Neuronal stem cell (in vitro differentiated cells): ENCODE results near the gene OGFOD2.

Experiments used
- DNase-seq: peaks from one replicate; pipeline ENCODE4 v3.0.0-alpha.2; 2013; ENCODE audit warnings: low spot score
- H2AFZ ChIP-seq: one replicate; pipeline ENCODE4 v1.6.1; 2013; ENCODE audit warnings: mild to moderate bottlenecking, low read length, inconsistent platforms
- H2AK5ac ChIP-seq: 2 replicates; pipeline ENCODE4 v1.6.1; 2013; ENCODE audit warnings: low read depth, mild to moderate bottlenecking, inconsistent platforms, low read length, moderate library complexity, mixed read lengths
- H2BK120ac ChIP-seq: 2 replicates; pipeline ENCODE4 v1.6.1; 2013; ENCODE audit warnings: low read depth, mild to moderate bottlenecking, inconsistent platforms, low read length, moderate library complexity, mixed read lengths
- H2BK12ac ChIP-seq: one replicate; pipeline ENCODE4 v1.6.1; 2013; ENCODE audit warnings: low read length, inconsistent platforms
- H2BK15ac ChIP-seq: 2 replicates; pipeline ENCODE4 v1.6.1; 2013; ENCODE audit warnings: mild to moderate bottlenecking, low read length, inconsistent platforms, mixed read lengths
- H2BK5ac ChIP-seq: one replicate; pipeline ENCODE4 v1.6.1; 2013; ENCODE audit warnings: inconsistent platforms, mild to moderate bottlenecking, low read length, moderate library complexity
- H3K14ac ChIP-seq: one replicate; pipeline ENCODE4 v1.6.1; 2013; ENCODE audit warnings: low read length, inconsistent platforms
- H3K18ac ChIP-seq: 2 replicates; pipeline ENCODE4 v1.6.1; 2013; ENCODE audit warnings: low read length, inconsistent platforms
- H3K23ac ChIP-seq: 2 replicates; pipeline ENCODE4 v1.6.1; 2013; ENCODE audit warnings: low read depth, mild to moderate bottlenecking, mixed read lengths, low read length, inconsistent platforms; ENCODE audit not compliant: poor library complexity
- H3K27ac ChIP-seq: replicated peaks from 3 replicates; pipeline ENCODE4 v1.5.1; 2013; ENCODE audit warnings: low read length, inconsistent platforms
- H3K27me3 ChIP-seq, 3 experiments: 2 replicates each; pipeline ENCODE4 v1.6.1; 2013; ENCODE audit warnings: low read length in 3 of 3, mild to moderate bottlenecking in 2 of 3, inconsistent platforms in 1 of 3, low read depth in 1 of 3, mixed read lengths in 1 of 3, moderate library complexity in 1 of 3; ENCODE audit not compliant: control insufficient read depth in 3 of 3, insufficient read depth in 3 of 3
- H3K36me3 ChIP-seq, 2 donors: replicated peaks in 1 of 2; 2 replicates each; pipeline ENCODE4 v1.6.1; 2013; ENCODE audit warnings: low read length in 2 of 2; ENCODE audit not compliant: control insufficient read depth in 2 of 2, insufficient read depth in 2 of 2
- H3K4ac ChIP-seq: 2 replicates; pipeline ENCODE4 v1.6.1; 2013; ENCODE audit warnings: inconsistent platforms, mild to moderate bottlenecking, low read length, moderate library complexity
- H3K4me1 ChIP-seq, 2 donors: 1 replicate in 1 of 2; 2 replicates in 1 of 2; pipeline ENCODE4 v1.6.1; 2013; ENCODE audit warnings: low read length in 2 of 2, low read depth in 1 of 2; ENCODE audit not compliant: control insufficient read depth in 2 of 2, insufficient read depth in 1 of 2
- H3K4me2 ChIP-seq: one replicate; pipeline ENCODE4 v1.6.1; 2013; ENCODE audit warnings: mild to moderate bottlenecking, low read length, inconsistent platforms; ENCODE audit not compliant: insufficient read depth, poor library complexity, severe bottlenecking
- H3K4me3 ChIP-seq, 2 donors: 2 replicates each; pipeline ENCODE4 v1.5.1; 2013; ENCODE audit warnings: low read length in 2 of 2, mild to moderate bottlenecking in 2 of 2, inconsistent platforms in 1 of 2, moderate library complexity in 1 of 2
- H3K79me1 ChIP-seq: one replicate; pipeline ENCODE4 v1.6.1; 2013; ENCODE audit warnings: low read depth, mild to moderate bottlenecking, inconsistent platforms, low read length, moderate library complexity
- H3K9ac ChIP-seq: one replicate; pipeline ENCODE4 v1.6.1; 2013; ENCODE audit warnings: mild to moderate bottlenecking, low read depth, low read length, inconsistent platforms; ENCODE audit not compliant: poor library complexity
- H3K9me3 ChIP-seq, 2 donors: replicated peaks in 1 of 2; 2 replicates each; pipeline versions ENCODE3 to v1.6.1; 2013; ENCODE audit warnings: low read length in 2 of 2, mild to moderate bottlenecking in 2 of 2, inconsistent platforms in 1 of 2, low read depth in 1 of 2, mixed read lengths in 1 of 2, moderate library complexity in 1 of 2; ENCODE audit not compliant: control insufficient read depth in 2 of 2, insufficient read depth in 1 of 2
- H4K8ac ChIP-seq: one replicate; pipeline ENCODE4 v1.6.1; 2013; ENCODE audit warnings: low read depth, mild to moderate bottlenecking, inconsistent platforms, low read length, moderate library complexity
- H4K91ac ChIP-seq: one replicate; pipeline ENCODE4 v1.6.1; 2013; ENCODE audit warnings: low read length, low read depth, mild to moderate bottlenecking, inconsistent platforms; ENCODE audit not compliant: poor library complexity
- WGBS, 2 donors: extraction: QIAGEN DNeasy Blood & Tissue Kit; methylation state at CpG; one replicate each; pipeline ENCODE4 v1.1.7; 2013; ENCODE audit warnings: missing lambda C conversion rate in 2 of 2, mixed read lengths in 1 of 2; ENCODE audit not compliant: insufficient read length in 2 of 2, insufficient replicate concordance in 1 of 2; ENCODE audit errors: extremely low coverage in 2 of 2; 5-methylcytosine and 5-hydroxymethylcytosine counted together

Gene OGFOD2

DNA sequence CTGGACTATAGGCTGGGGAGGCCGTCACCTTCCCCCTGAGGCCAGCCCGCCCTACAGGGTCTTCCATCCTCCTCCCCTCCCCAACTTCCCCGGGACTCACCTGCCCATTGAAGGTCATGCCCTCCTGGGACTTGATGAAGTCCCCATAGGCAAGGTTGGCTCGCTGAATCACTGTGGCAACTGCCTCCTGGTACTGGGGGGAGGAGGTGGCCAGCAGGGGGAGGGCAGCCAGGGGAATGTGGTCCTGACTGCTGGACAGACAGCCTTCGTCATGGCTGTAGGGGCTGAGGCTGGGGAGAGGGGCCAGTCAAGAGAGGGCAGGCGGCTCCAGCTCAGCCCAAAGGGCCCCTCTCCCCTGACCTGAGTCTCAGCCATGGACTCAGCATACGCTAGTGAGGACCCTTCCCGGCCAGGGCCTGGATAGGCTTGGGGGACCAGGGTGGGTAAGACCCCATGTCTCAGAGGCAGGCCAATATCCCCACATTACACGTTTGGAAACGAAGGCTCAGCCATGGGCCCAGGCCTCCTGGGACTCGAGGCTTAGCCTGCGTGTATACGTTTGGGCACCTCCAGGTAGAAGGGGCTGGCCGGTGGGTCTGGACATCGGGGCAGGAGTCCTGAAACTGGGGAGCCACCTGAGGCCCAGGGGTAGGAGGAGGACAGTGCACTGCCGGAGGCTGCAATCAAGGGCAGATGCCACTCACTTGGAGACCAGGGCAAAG lies 21.7 kb downstream of the OGFOD2 start:
- H3K9me3 ChIP-seq = no peaks in the 10 kb centered on the region
- H3K9ac ChIP-seq = peak overlapping the region; percentile 4
- H2BK120ac ChIP-seq = no peak overlapping the region
- DNase-seq = no peak
- peaks cover 0 to 6% of the 10 kb centered on the region in 2 donors for H3K36me3 ChIP-seq
- H3K23ac ChIP-seq = peak overlapping the region; percentile 97
- peak overlapping the region; percentile 11 for H3K18ac ChIP-seq
- H2BK5ac ChIP-seq = no peak overlapping the region
- H4K8ac ChIP-seq = peak overlapping the region; percentile 17
- peak overlapping the region; percentile 68 for H2AK5ac ChIP-seq
- no peak overlapping the region for H3K4me3 ChIP-seq
- no peak overlapping the region for H4K91ac ChIP-seq
- peak overlapping the region; percentile 33 for H2BK15ac ChIP-seq
- H2BK12ac ChIP-seq = peak overlapping the region; percentile 90
- no peaks in the 10 kb centered on the region for H3K79me1 ChIP-seq
- no CpG with 5 or more reads among the region's 16 CpGs for WGBS, 2 donors
- no peaks in the 10 kb centered on the region for H3K4me1 ChIP-seq
- H2AFZ ChIP-seq = no peak overlapping the region
- no peaks in the 10 kb centered on the region for H3K27me3 ChIP-seq
- H3K4me2 ChIP-seq = no peak overlapping the region
- H3K4ac ChIP-seq = peak overlapping the region; percentile 23
- peak overlapping the region; percentile 38 for H3K14ac ChIP-seq
- H3K27ac ChIP-seq = no peak overlapping the region

DNA sequence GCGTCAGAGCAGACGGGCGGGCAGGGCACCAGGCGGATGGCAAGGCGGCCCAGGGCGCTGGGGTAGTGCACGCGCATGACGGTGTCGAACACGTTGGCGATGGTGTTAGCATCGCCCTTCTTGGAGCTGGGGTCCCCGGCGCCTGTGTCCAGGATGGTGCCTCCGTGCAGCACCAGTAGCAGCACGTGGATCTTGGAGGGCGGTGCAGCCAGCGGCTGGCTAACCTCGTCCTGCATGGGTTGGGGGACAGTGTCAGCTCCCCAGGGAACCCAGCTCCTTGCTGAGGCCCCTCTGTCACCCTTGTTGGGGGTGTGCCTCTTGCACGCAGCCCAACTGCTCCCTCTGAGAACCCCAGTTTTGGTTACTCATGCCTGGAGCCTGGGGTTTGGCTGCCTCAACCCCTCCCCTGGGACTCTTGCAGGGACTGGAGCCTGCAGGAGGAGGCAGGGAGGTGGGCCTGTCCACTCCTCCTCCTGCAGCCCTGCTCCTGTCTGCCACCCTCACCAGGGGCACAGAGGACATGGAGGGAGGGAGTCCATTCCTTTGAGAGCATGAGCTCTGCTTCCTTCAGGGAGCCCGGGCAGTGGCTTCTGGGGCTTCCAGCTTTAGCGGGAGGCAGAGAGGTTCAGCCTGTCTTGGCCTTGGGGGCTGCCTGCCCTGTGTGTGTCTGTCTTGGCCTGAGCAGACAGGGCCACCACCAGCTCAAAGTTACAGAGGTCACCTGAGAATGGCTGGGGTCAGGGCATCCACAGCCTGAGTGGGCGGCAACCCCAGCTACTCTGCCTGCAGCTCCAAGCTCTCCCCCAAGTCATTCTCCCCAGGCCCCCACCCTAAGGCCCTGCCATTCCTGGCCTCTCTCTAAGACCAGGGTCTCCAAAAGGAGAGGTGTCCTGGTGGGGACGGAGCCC lies 22.6 kb downstream of the OGFOD2 start:
- no peaks in the 10 kb centered on the region for H3K4me1 ChIP-seq
- no peak overlapping the region for H3K4me2 ChIP-seq
- H3K4me3 ChIP-seq = no peak overlapping the region
- no peak overlapping the region for H2BK5ac ChIP-seq
- H3K9ac ChIP-seq = peak overlapping the region; percentile 4
- H3K36me3 ChIP-seq = peaks cover 0 to 6% of the 10 kb centered on the region in 2 donors
- peak overlapping the region; percentile 97 for H3K23ac ChIP-seq
- WGBS, 2 donors = no CpG with 5 or more reads among the region's 25 CpGs
- H2BK12ac ChIP-seq = peak overlapping the region; percentile 22
- no peaks in the 10 kb centered on the region for H3K79me1 ChIP-seq
- DNase-seq = no peak
- peak overlapping the region; percentile 97 for H3K14ac ChIP-seq
- peak overlapping the region; percentile 76 for H3K18ac ChIP-seq
- no peaks in the 10 kb centered on the region for H3K27me3 ChIP-seq
- no peak overlapping the region for H3K4ac ChIP-seq
- peak overlapping the region; percentile 17 for H4K8ac ChIP-seq
- peak overlapping the region; percentile 68 for H2AK5ac ChIP-seq
- peak overlapping the region; percentile 17 for H2BK15ac ChIP-seq
- H2AFZ ChIP-seq = no peak overlapping the region
- H4K91ac ChIP-seq = no peak overlapping the region
- no peaks in the 10 kb centered on the region for H3K9me3 ChIP-seq
- no peak overlapping the region for H3K27ac ChIP-seq
- H2BK120ac ChIP-seq = no peak overlapping the region

DNA sequence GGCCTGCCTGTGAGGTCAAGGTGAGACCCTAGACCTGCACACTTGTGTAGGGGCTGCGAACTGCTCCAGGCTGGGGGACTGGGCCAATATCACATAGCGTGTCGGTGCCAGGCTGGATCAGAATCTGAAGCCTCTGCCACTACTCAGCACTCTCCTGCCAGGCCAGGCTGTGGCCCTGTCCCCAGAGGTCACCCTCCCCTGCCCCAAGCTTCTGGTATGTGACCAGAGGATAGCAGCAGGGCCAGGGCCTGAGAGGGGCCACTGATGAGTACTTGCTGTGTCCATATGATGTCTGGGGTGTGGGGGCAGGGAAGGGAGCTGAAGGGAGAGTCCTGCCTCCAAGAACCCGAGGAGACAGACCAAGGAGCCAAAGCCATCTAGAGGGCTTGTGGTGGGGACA lies 23.3 kb downstream of the OGFOD2 start:
- Histone ChIP-seq H3K4me3 (no peak overlapping the region), H2AFZ (no peak overlapping the region), H3K4me2 (no peak overlapping the region)

More for the DNA sequence above, 23.3 kb downstream of the OGFOD2 start:
- H2BK15ac ChIP-seq = peak overlapping the region; percentile 37
- peak overlapping the region; percentile 97 for H3K14ac ChIP-seq
- no CpG with 5 or more reads among the region's 4 CpGs for WGBS, 2 donors
- H4K8ac ChIP-seq = no peak overlapping the region
- no peaks in the 10 kb centered on the region for H3K79me1 ChIP-seq
- H3K9me3 ChIP-seq = no peaks in the 10 kb centered on the region
- no peak overlapping the region for H3K4ac ChIP-seq
- H2AK5ac ChIP-seq = peak overlapping the region; percentile 37
- H3K9ac ChIP-seq = no peak overlapping the region
- no peak overlapping the region for H3K27ac ChIP-seq
- no peak overlapping the region for H4K91ac ChIP-seq
- DNase-seq = no peak
- peaks cover 0 to 6% of the 10 kb centered on the region in 2 donors for H3K36me3 ChIP-seq
- no peak overlapping the region for H2BK120ac ChIP-seq
- H3K18ac ChIP-seq = peak overlapping the region; percentile 4
- no peak overlapping the region for H2BK12ac ChIP-seq
- peak overlapping the region; percentile 20 for H3K23ac ChIP-seq
- H3K4me1 ChIP-seq = no peaks in the 10 kb centered on the region
- no peaks in the 10 kb centered on the region for H3K27me3 ChIP-seq
- no peak overlapping the region for H2BK5ac ChIP-seq
